ENCODE measurements around the gene NFATC1.

Gene NFATC1

GRCh38 chr18:79366177-79367094, 29.3 kb upstream of the NFATC1 start:
- POLR2A ChIA-PET = no interaction called here
- CTCF ChIA-PET = interaction anchor here (0.9 kb wide), 1 partner anchor 14 kb away, joined by 3 read pairs; no protein-coding TSS in a partner anchor
- TF ChIP-seq CTCF (IDR thresholded peaks at IDR 0.05; ENCODE audit: control extremely low read depth, extremely low read depth, low read depth, missing control alignments) = no peak
- no peak for DNase-seq (ENCODE audit: extremely low spot score)

GRCh38 chr18:79367480-79367879, 28.2 kb upstream of the NFATC1 start:
- ChIA-PET CTCF (interaction anchor here (1.5 to 2.3 kb wide), 2 partner anchors 8 to 13 kb away, joined by 3 to 11 read pairs; no protein-coding TSS in a partner anchor), POLR2A (no interaction called here)
- DNase-seq (ENCODE audit: extremely low spot score) = no peak
- TF ChIP-seq CTCF (IDR thresholded peaks at IDR 0.05; ENCODE audit: control extremely low read depth, extremely low read depth, low read depth, missing control alignments) = no peak

- POLR2A ChIA-PET = no interaction called here
- DNase-seq (ENCODE audit: extremely low spot score) = no peak
- no peak for TF ChIP-seq CTCF (IDR thresholded peaks at IDR 0.05; ENCODE audit: control extremely low read depth, extremely low read depth, low read depth, missing control alignments)
- CTCF ChIA-PET = interaction anchor here (1.5 to 2.3 kb wide), 2 partner anchors 8 to 13 kb away, joined by 3 to 11 read pairs; no protein-coding TSS in a partner anchor
Measured at GRCh38 chr18:79367989-79368388, 27.7 kb upstream of the NFATC1 start.

GRCh38 chr18:79368681-79369080, 27.0 kb upstream of the NFATC1 start:
- ChIA-PET POLR2A (no interaction called here), CTCF (interaction anchor here (1.5 to 2.3 kb wide), 2 partner anchors 9 to 12 kb away, joined by 3 to 11 read pairs; no protein-coding TSS in a partner anchor)
- no peak for TF ChIP-seq CTCF (IDR thresholded peaks at IDR 0.05; ENCODE audit: control extremely low read depth, extremely low read depth, low read depth, missing control alignments)
- no peak for DNase-seq (ENCODE audit: extremely low spot score)

- no peak for TF ChIP-seq CTCF (IDR thresholded peaks at IDR 0.05; ENCODE audit: control extremely low read depth, extremely low read depth, low read depth, missing control alignments)
- ChIA-PET CTCF (interaction anchor here (0.8 to 1.6 kb wide), 2 partner anchors 9 to 10 kb away, joined by 3 to 6 read pairs; no protein-coding TSS in a partner anchor), POLR2A (no interaction called here)
- DNase-seq (ENCODE audit: extremely low spot score) = no peak
Measured at GRCh38 chr18:79371561-79372121, 24.1 kb upstream of the NFATC1 start.

GRCh38 chr18:79372461-79372860, 23.3 kb upstream of the NFATC1 start:
- CTCF ChIA-PET = interaction anchor here (0.8 to 1.6 kb wide), 4 partner anchors 8 to 155 kb away, joined by 3 to 6 read pairs (median 3); no protein-coding TSS in a partner anchor

More at GRCh38 chr18:79372461-79372860, 23.3 kb upstream of the NFATC1 start:
- POLR2A ChIA-PET = no interaction called here
- DNase-seq (ENCODE audit: extremely low spot score) = no peak
- no peak for TF ChIP-seq CTCF (IDR thresholded peaks at IDR 0.05; ENCODE audit: control extremely low read depth, extremely low read depth, low read depth, missing control alignments)

All from GM10248 (cell line).